Hematopoietic multipotent progenitor cell treated with erythropoietin and hydrocortisone succinate and interleukin-3 and kit ligand, for 17 days (in vitro differentiated cells): Measurements from ENCODE around the gene RRAGD.

Source experiments
- DNase-seq: peaks from one replicate; pipeline ENCODE4 v3.0.0-alpha.2; 2015; ENCODE audit warnings: low spot score

The RRAGD gene, protein sequence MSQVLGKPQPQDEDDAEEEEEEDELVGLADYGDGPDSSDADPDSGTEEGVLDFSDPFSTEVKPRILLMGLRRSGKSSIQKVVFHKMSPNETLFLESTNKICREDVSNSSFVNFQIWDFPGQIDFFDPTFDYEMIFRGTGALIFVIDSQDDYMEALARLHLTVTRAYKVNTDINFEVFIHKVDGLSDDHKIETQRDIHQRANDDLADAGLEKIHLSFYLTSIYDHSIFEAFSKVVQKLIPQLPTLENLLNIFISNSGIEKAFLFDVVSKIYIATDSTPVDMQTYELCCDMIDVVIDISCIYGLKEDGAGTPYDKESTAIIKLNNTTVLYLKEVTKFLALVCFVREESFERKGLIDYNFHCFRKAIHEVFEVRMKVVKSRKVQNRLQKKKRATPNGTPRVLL

GRCh38 chr6:89412071-89413005 lies at the start of gene RRAGD:
TSS of gene RRAGD (minus strand) at chr6:89412273. CDS start at chr6:89411993, 280 bp downstream.
- no peak for DNase-seq

DNA sequence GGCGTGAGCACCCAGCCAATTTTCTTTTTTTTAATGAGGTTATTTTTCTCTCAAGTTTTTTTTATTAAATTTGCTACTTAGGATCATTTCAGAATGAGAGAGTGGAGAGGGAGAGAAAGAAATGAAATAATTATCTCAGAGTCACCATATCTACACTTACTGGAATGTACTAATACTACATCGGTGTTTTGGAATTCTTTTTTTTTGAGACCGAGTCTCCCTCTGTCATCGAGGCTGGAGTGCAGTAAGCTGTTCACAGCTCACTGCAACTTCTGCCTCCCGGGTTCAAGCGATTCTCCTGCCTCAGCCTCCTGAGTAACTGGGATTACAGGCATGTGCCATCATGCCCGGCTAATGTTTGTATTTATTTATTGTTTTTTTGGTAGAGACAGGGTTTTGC lies 48.6 kb upstream of the RRAGD start:
- DNase-seq, result no peak

GRCh38 chr6:89459501-89459900 lies 47.4 kb upstream of the RRAGD start:
- no peak for DNase-seq

DNA sequence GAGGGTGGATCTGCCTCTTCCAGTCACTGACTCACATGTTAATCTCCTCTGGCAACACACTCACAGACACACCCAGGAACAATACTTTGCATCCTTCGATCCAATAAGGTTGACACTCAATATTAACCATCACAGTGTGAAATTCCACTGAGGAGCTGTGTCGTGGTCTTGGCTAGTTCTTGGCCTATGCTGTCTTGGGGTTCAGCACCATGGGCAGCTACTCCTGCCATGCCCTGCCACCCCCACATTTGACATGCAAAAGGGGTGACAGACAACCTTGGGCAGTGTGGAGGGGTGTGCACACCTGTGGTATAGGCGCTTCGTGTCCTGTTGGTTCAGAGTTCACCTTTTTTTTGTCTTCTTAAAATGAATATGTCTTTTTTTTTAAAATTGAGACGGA lies 46.6 kb upstream of the RRAGD start:
- no peak for DNase-seq

DNA sequence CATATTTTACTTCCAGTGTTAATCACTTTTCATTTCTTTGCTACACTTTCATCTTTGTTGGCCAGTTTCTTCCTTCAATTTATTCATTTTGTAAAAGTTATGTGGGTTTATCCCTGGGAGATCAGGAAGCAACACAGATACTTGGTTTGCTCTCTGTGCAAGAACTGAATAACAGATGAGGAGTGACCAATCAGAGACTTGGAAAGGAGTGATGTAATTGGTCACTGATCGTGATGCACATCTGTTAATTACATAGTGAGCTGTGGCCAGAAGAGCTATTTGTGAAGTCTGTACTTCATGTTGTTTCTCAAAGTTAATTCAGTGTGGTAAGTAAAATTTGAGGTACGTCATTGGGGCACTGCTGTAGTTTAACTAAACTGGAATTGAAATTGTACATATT lies 42.2 kb upstream of the RRAGD start:
- DNase-seq, result no peak

DNA sequence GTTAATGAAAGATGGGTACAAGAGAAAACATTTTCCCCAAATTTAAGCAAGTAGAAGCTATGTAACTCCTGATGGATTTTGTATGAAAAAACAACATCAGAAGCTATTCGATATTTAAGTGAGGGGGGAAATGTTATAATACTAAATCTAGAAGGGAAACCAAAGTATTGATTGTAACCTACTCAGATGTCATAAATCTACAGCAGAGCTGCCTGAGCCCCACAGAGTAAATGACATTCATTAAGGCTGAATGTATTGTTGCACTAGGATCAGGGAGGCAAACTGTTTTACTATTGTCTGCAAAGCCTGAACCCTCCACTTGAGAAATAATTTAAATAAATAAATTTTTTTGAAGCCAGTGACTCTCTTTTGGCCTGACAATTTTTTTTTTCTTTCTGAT lies 40.2 kb upstream of the RRAGD start:
- no peak for DNase-seq

GRCh38 chr6:89449193-89449592 lies 37.1 kb upstream of the RRAGD start:
- no peak for DNase-seq

DNA sequence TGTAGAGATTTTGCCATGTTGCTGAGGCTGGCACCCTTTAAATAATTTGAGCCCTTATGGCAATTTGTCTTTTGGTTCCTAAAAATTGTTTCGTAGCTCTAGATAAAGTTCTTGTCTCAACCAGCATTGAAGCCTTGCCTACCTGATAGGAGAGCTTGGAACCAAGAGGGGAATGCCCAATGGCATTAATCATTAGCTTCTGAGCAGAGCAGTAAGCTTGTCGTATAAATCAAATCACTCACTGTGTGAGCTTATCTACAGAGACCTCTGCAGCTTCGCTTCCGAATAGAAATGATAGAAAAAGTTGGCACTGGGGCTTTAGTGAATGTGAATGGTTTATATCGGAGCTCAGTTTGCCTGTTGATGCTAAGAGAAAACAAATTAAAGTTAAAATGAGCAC lies 31.6 kb upstream of the RRAGD start:
- no peak for DNase-seq

GRCh38 chr6:89440200-89440599 lies 28.1 kb upstream of the RRAGD start:
- no peak for DNase-seq

DNA sequence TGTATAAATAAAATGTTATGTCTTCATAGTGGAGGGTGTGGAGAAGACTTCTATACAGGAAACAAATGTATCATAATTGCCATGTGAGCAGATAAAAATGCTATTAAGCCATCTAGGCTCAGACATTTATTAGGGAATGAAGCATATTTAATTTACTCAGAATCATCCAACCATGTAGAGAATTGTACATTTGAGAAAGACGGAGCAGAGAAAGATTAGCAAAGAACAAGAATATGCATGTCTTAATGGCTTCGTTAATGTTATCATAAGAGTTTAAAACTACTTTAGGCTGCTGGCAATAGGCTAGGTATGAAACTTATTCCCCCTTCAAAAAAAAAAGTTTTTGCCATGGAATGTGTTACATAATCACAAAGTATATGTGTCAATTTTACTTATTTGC lies 26.9 kb upstream of the RRAGD start:
- DNase-seq, result no peak

GRCh38 chr6:89438248-89438647 lies 26.2 kb upstream of the RRAGD start:
- no peak for DNase-seq

- no peak for DNase-seq
These were observed 24.2 kb upstream of the RRAGD start for GRCh38 chr6:89436226-89436625.

GRCh38 chr6:89434954-89435353 lies 22.9 kb upstream of the RRAGD start:
- no peak for DNase-seq

DNA sequence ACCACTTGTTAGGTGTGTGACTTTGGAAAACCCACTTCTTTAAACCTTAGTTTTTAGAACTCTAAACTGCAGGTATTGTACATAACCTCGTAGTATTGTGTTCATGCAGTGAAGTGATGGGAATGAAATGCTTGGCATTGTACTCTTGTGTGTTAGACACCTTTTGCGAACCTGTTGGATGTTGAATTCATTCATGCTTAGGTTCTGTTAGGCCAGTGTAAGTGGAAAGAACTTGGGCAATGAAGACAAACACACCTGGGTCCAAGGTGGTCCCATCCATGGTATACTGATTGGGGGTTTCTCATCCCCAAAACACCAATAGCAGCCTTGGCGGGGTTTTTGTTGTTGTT lies 22.1 kb upstream of the RRAGD start:
- no peak for DNase-seq

GRCh38 chr6:89433252-89434149 lies 21.4 kb upstream of the RRAGD start:
- no peak for DNase-seq

DNA sequence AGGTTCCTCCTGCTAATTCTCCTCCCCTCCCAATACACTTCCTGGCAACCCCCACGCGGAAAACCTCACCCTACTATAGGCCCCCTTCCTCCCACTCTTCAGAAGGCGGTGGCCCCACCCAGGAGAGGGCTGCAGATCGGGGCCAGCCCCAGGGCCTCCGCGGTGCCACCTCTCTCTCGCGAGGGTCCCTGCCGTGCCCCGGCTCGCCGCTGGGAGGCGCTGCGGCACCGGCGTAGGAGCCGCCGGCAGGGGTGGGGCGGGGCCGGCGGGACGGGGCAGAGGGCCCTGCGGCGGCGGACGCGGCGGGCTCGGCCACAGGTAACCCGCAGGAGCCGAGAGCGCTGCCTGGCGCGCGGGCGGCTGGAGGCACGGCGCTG lies 20.8 kb upstream of the RRAGD start, which contains the start of gene ANKRD6:
TSS of gene ANKRD6 (plus strand) at position 278 of the 377 bp plus-strand sequence. CDS start 133,825 bp downstream, outside the sequence.
- DNase-seq, result peak; percentile 44

DNA sequence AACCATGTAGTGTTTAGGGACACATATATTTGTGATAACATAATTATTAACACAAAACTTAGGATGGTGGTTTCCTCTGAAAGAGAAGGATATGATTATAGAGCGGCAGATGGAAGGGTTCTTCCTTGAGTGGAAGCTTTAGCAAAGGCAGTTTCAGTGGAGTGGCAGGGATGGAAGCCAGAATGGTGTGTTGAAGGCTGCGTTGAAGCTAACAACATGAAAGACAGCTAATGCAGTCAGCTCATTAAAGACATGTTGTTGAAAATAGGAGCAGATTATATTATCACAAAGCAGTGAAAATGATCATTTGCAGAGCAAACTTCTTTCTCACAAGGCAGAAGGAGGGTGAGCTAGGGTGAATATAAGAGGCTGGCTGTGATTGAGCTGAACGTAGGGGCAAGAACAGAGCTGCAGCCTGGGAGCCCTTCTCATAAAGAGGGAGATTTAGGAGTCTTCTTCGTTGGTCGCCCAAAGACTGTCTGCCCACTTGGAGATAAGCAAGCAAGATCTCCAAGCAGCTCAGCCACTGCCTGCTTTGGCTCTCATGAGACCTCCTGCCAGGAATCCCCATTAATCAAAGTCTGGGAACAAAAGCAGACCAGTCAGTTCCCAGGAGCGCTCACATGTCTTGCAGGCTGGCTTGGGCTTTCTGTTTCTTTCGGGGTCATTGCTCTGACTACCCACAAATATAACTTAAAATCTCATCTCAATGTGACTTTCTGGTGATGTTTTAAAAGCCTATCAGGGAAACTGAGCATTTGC lies 18.3 kb upstream of the RRAGD start:
- no peak for DNase-seq

DNA sequence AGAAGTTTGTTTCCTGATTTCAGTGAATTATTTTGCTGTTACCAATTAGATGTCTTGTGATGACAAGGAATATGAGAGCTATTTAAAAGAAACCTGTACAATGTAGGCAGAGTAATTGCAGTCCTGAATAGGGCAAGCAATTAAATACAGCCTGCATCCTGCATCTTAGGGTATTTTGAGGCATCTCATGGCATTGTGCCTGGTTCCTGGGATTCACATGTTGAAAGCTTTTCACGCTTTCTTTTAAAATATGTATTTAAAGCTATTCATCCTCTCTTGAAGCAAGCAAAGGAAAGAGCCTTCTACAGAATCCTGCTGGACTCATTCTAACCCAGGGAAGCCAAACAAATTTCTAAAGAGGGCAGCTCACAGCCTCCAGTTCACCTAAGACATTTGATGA lies 4.7 kb upstream of the RRAGD start:
- DNase-seq, result no peak

DNA sequence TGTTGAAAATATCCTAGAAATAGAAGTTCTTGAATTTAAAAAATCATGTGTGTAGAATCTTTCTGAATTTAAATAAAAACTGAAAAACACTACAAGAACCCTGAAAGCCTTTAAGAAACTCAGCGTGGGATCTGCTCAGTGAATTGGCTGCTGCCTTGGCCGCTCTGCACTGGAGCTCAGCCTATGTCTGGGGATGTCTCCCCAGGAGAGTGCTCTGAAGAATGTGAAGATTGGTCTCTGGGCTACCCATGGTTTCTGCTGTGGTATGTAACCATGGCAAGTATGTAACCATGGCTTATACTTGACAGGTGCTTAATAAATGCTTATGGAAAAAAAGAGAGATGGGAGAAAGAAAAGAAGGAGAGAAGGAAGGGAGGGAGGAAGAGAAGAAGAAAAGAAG lies 3.1 kb upstream of the RRAGD start:
- DNase-seq, result no peak

- no peak for DNase-seq
These were observed 2.1 kb upstream of the RRAGD start for GRCh38 chr6:89414215-89414614.

DNA sequence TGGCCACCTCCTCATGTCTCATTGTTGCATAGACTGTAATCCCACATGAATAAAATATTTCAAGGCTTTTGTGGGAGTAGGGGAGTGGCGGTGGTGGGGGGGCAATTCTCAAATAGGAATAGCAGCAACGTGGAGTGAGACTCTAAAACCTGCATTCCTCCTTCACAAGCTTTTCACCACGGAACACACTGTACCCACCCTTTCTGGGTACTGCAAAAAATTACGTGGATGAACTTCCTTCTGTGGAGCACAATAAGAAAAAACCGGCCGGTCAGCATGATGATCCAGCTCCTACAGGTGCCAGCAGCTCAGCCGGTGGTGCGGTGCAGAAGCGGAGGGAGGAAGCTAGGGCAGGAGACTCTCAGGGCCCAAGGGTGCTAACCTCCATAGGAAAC lies 930 bp upstream of the RRAGD start:
- no peak for DNase-seq
